ENCODE results near the gene ANKRD34B.

DNA sequence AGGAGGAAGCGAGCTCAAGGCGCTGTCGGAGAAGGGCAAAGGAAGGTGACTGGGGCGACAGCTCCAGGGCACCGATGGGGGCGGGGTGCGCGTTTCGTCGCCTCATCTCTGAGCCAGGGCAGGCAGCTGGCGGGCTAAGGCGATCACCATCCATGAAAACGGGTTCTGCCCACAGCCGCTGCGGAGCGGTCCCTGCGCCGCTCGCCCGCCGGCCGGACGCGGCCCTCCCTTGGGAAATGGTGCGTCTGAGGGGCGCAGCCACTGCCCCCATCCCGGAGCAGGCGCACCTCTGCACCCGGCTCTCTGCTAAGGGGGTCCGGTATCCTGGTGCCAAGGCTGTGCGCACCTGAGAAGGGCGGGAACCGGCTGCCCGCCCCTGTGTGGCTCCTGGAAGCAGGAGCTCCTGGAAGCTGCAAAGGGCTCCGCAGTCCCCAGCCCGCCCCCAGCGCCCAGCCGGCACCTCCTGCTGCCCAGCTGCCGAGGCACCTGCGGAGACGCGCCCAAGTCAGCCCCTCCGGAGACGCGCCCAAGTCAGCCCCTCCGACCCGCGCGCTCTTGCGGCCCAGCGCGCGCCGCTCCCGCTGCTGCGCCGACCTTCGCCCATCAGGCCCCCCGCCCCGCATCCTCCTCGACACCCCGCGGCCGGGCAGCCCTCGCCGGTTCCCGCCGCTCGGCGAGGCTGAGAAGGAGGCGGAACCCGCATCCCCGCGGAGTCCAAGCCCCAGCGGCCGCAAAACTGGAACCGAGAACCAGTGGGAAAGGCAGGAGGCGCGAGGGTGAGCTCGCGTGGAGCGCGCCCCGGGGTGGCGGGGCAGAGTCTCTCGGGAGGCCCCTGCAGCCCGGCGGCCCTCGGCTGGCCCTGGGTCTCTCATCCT lies 757 bp downstream of the ANKRD34B start:
- TF ChIP-seq, protein P1, sequence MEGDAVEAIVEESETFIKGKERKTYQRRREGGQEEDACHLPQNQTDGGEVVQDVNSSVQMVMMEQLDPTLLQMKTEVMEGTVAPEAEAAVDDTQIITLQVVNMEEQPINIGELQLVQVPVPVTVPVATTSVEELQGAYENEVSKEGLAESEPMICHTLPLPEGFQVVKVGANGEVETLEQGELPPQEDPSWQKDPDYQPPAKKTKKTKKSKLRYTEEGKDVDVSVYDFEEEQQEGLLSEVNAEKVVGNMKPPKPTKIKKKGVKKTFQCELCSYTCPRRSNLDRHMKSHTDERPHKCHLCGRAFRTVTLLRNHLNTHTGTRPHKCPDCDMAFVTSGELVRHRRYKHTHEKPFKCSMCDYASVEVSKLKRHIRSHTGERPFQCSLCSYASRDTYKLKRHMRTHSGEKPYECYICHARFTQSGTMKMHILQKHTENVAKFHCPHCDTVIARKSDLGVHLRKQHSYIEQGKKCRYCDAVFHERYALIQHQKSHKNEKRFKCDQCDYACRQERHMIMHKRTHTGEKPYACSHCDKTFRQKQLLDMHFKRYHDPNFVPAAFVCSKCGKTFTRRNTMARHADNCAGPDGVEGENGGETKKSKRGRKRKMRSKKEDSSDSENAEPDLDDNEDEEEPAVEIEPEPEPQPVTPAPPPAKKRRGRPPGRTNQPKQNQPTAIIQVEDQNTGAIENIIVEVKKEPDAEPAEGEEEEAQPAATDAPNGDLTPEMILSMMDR (IDR thresholded peaks at IDR 0.05; ENCODE audit: borderline replicate concordance, extremely low read depth, low read length, poor library complexity, severe bottlenecking): no peak
- no peak for TF ChIP-seq EZH2 (IDR thresholded peaks at IDR 0.05; ENCODE audit: borderline replicate concordance, low read depth, low read length, severe bottlenecking)

Data from DND-41 (cell line).